M059J (cell line): Measurements from ENCODE around the gene RASL11B. TPM values are rescaled to one million over a fixed set of nuclear protein-coding genes. Genes with fewer than 3 reads are reported as not detected.
A peak's percentile ranks its signal among the peaks of the same experiment; 100 is the strongest.

Experiments
- DNase-seq: peaks from one replicate; pipeline ENCODE4 v3.0.0-alpha.2; 2012; ENCODE audit warnings: low read depth
- total RNA-seq: library from RNA; depleted of rRNA; stranded (reverse); fragments of >200 nt; shearing (Covaris generic); gene quantifications from 2 replicates; pipeline ENCODE4 v1.2.3, GENCODE V29; 2014

The RASL11B gene
- total RNA-seq, 1 experiment from 2014 or later: 0.17 TPM

DNA sequence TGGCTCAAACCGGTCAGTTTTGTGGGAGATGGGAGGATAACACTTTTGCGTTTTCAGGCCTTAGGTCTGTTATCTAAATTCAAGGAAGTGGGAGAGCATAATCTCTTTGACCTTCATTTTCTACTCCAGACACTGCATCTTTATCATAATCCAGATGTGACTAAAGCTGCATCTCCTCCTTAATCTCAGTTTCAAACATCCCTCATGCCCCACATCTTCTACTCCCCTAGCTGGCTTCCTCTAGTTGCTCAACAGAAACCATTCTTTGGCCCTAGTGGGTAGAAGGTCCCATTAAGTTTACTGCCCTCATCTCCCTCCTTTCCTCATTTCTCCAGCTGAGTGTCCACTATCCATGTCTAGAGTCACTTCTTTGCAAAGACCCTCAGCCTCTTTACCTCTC, 18.8 kb upstream of the RASL11B start:
- no peak for DNase-seq

DNA sequence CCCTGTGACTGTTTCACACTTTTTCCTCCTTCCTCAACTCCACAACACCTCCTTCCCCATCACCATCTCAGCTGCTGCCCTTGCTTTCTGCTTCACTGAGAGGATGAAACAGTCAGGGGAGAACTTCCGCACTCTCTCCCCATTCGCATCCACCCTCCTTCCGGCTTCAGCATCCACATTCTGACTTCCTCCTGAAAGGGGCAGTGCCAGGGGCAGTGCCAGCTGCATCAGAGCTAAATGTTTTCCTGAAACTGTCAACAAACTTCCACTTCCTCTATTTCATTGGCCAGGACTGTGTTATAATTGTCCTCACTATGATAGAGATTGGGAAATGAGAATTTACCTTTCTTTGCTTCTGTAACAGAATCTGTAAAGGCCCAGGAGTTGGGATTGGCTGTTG, 18.2 kb upstream of the RASL11B start:
- DNase-seq: no peak

DNA sequence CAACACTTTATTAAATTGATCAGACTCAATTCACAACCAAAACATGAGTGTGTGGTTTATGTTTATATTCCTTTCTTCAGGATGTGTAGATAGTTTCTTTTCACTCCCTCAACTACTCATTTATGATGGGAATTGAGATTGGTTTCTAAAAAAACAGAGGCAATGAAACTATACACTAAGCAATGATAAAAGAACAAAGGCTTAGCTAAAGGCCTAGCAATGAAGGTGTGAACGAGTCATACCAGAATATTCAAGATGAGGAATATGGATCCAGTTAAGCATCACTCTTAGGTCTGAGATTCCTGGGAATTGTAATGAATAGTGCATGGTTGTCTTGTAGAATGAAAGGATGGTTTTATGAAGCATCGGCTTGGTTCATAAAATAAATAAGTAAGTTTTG, 17.5 kb upstream of the RASL11B start:
- no peak for DNase-seq

DNA sequence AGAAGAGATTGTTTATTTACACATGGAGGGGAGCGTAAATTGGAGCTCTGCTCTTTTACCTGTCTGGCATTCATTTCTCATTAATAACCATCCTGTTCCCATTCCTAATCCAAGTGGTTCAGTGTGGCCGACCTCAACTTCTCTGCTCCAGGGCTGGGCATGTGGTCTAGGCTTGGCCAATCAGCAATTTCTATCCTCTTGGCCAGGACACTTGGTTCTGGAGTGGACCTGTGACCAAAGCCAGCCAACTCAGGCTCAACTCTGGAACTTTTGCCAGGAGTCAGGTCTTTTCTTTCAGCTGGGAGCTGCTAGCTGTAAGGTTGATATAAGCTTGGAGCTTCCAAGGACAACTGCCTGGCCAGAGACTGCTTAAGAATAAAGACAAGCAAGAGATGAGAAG, 15.6 kb upstream of the RASL11B start:
- DNase-seq: no peak

DNA sequence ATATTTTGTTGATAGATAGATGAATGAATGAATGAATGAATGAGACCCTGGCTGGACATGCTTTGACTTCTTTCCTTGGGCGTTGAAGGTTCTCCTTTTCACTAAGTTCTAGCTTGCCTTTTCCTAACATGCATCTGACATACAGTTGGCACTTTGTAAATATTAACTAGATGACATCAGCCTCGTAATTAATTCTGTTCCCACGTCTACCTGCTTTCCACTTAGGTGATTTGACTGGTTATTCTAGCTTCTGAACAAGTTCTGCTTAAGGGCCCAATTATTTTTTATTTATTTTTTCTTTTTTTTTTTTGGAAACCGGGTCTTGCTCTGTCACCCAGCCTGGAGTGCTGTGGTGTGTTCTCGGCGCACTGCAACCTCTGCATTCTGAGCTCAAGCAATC, 13.9 kb upstream of the RASL11B start:
- no peak for DNase-seq

DNA sequence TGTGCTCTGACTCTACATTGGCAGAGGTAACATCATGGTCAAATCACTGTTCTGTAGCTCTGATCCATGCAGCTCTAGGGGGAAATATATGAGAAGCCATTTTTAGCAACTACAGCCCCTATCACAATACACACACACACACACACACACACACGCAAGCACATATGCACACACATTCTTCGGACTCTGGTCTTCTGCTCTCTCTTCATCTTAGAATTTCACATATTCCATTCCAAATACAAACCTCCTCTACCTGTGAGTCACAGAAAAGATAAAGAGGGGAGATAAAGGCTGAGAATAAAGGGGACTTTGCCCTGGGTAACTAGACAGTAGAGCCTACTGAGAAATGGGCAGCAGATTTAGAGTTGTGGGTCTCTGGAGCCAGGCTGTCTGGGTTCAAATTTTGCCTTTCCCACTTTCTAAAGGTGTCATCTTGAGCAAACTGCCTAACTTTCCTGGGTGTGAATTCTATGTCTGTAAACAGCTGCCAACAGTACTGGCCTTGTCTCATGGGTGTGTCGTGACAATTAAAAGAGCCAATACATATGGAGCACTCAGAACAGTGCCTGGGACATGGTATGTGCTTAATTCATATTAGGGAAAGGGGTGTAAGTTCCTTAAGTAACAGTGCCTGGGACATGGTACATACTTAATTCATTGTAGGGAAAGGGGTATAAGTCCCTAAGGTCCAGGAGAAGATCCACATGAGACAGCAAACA, 11.6 kb upstream of the RASL11B start:
- no peak for DNase-seq

DNA sequence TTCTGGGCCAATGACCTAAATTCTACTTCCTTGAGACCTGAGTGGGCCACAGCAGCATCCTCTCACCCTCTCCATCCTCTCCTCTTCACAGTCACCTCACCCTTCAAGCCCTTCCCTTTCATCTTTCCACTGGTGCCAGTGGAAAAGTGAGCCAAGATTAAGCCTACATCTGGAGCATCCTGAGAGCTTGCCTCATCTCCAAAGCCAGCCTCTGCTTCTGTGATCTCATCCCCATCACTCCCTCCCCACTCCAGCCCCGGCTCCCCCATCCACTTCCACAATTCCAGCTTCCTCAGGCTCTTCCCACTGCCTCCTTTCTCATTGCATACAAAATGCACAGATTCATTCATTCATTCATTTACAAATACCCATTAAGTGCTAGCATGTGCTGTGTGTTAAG, 10.1 kb upstream of the RASL11B start:
- DNase-seq: no peak

DNA sequence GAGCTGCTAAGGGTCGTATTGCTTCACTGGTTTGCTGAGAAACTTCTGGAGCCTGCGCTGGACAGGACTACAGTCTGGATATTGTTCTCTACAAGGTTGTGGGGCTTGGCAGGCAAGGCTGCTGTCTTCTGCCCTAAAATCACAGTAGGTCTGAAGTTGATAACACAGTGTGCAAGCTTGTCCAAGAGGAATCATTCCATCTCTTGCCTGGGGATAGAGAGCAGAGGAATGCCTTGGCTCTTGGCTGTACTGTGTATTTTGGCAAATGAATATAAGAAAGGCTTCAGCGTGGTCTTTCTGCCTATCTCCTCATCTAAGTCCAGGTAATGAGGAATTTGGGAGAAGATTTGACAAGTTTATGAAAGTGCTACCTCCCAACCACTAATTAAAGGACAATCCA, 9.4 kb upstream of the RASL11B start:
- no peak for DNase-seq

DNA sequence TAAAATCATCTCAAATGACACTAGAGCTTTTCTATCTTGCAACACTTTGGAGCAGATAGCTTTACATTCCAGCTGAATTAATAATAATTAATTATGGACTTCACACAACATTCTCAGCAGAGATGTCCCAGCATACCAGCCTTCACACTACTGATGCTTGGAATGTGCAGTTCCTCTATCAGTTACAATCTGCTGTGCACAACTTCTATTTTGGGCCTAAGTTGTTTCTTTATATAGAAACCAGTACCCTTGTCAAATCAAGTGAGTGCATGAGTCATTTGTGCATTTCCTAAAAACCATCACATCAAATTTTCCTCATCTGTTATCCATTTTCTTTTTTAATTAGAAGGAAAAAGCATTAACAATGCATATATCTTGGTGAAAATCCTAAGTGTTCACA, 8.8 kb upstream of the RASL11B start:
- peak; percentile 44 for DNase-seq

DNA sequence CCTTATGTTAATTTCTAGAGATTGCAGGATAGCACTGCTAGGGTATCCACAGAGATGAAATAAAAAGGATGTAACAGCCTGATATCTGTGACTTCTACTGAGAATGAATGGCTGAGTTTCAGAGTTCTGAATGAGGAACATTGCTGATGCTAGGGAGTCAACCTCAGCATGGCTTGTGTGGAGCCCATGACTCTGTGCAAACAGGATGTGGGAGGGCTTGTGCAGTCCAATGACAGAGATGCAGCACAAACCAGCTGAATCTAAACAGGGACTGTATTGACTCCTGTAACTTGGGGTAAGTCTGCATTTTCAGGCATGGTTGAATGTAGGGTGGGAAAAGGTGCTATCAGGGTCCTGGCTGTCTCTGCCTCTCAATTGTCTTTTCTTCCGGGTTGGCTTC, 5.3 kb upstream of the RASL11B start:
- no peak for DNase-seq

DNA sequence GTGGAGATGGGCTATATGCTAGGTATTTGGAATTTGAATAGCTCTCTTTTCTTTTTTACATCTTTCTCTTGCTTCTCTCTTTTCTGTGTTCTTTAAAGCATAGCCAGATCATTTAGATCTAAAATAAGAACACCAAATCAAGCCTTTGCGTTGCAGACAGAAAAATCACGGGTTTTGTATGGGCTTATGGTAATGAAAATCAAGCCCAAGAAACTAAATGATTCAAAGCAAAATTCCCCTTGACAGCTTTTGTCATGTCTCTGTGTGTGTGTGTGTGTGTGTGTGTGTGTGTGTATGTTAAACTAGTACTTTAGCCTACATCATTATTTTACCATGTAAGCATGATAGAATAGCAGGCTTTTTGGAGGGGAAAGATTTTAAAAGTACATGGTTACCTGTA, 1.8 kb upstream of the RASL11B start:
- no peak for DNase-seq

DNA sequence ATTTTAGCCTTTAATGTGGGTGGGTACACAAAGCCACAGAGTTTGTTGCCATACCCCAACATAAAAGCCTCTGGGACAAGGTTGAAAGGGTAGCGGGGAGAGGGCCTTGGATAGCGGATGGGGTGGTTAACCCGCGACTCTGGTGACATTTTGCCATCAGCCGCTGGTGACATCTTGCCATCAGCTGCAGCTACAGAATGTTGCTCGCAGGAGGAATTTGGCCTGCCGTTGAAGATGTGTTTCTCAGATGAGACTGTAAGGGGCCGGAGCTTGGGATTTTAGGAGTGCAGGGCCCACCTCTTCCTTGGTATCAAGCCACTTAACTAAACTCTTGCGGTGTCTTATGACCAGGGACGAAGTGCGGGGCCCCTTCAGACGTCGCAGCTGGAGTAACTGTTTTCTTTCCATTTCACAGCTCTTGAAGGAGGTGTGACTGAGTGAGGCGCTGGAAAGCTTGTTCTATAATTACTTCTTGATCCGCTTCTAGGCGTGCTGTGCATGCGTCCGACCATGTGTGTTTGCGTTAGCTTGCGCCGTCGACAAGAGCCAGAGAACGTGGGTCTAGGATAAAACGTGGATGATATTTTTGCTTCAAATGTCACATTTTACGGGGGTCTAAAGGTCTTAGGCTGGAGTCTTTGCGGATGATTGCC, 820 bp upstream of the RASL11B start:
- DNase-seq: no peak

DNA sequence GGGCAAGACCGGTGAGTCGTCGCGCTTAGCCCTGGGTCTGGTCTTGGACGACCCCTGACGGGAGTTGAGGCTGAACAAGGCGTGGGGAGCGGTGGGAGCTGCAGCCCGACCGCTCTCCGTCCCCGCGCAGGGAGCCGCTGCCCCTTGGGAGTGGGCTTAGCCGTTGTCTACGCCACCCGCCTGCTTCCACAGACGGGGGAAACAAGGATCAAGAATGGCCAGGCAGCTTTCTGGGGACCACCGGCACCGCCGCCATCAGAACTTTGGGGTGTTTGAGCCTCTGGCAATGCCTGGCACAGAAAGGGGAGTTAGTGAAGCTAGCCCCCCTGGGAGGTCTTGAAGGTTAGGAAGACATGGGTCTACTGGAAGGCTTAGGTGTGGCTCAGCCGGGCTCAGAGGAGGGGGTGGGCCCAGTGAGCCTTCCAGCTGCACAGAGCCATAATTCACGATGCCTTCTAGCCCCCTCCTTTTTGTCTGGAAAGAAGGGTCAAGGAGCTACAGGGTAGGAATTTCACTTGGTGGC, 583 bp downstream of the RASL11B start:
- DNase-seq: no peak

DNA sequence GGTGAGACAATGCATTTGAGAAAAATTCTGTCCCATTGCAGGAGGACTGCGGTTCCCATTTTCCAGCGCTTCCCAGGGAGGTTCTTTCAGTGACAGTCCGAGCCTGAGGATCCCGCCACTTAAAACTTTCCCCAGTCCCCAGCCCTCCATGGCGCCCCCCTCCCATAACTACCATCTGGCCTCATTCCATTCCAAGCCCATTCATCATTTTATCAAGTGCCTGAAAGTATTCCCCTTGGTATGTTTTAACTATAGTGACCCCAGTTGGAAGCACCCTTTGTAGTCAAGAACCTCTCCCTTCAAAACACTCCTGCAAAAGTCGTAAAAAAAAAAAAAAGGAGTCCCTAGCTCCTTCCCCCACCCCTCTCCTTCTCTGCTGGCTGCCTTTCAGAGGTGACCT, 1.2 kb downstream of the RASL11B start:
- DNase-seq: no peak

DNA sequence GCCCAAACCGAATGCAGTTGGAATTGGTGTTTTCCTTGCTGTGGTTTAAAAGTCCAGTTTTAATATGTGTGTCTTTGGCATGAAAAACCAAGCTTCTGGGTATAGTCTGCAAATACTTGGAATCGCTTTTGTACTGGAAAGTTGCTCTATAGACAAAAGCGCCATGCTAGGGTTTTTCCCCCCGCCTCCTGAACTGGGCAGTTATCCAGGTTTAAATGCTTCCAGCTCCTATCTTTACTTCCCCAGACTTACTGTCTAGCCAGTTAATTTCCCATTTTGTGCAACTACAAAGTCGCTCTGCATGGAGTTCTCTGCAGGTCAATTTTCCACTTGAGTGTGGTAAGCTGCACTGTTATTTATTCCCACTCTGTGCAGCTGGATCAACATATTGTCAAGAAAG, 2.7 kb downstream of the RASL11B start:
- DNase-seq: no peak

DNA sequence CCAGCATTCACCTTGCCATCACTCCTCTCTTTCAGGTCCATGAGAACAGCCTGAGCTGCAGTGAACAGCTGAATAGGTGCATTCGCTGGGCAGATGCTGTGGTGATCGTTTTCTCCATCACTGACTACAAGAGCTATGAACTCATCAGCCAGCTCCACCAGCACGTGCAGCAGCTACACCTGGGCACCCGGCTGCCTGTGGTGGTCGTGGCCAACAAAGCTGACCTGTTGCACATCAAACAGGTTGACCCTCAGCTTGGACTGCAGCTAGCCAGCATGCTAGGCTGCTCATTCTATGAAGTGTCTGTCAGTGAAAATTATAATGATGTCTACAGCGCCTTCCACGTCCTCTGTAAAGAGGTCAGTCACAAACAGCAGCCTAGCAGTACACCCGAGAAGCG, 3.2 kb downstream of the RASL11B start:
- no peak for DNase-seq

DNA sequence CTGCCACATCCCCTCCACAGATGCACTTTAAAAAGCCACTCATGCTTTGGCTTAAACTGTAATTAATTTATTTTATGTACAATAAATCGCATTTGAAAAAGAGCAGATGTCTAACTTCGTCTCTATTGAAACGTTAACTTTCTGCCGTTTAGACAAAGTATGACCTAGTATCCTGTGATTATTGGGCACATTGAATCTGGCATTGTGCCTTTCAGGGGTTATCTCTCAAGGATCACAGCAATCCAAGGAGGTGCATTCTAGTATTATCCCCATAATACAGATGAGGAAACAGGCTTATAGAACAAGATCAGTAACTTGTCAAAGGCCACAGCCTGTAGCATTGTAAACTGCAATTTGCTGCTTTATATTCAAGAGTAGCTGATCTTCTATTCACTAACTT, 4.6 kb downstream of the RASL11B start:
- no peak for DNase-seq

DNA sequence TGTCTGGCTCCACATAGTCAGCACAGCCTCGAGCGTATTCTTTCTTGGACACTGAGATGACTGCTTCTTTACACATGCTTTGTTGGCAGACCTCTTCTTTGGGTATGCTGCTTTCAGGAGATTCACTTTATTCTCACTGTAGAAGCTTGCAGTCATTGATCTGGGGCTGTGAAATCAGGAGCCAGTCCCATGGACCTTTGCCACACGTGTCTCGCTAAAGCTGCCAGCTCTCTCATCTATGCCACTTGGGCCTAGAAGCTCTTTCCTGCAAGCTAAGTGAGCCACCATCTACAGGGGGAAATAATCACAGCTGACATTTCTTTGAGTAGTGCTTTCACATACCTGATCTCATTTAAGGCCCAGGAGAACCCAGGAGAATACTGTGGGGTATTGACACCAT, 5.0 kb downstream of the RASL11B start:
- no peak for DNase-seq

DNA sequence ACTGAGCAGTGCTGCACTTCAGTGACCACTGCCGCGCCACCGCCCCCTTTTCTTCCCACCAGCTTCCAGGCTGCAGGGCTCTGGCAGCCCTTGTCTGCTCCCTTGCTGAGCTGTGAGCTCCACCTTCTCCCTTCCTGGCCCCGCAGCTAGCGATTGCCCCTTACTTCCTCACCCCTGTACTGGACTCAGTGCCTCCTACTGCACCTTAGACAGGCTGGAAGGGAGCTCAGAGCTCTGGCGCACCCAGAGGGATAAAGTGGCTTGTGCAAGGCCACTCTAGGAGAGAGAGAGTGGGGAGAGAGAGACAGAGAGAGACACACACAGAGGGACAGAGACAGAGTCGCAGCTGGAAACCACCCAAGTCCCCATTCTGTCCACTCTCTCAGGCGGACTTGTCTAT, 6.0 kb downstream of the RASL11B start:
- DNase-seq: no peak

DNA sequence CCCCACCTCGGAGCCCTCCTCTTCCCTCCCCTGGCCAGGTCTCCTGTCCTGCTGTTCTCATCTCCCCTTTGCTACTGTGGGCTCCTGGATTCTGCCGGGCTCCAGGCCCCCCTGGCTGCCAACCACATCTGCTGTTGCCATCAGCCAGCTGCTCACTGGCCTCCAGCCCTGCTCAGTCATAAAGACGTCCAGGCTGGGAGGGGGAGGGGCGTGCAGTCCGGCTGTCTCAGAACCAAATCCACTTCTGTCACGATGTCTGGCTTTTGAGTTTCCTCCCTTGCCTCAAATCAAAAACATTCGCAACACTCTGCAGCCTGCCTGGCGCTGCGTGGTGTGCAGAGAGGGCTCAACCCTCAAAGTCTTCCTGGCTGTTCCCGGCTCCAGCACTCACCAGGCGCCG, 7.1 kb downstream of the RASL11B start:
- no peak for DNase-seq

DNA sequence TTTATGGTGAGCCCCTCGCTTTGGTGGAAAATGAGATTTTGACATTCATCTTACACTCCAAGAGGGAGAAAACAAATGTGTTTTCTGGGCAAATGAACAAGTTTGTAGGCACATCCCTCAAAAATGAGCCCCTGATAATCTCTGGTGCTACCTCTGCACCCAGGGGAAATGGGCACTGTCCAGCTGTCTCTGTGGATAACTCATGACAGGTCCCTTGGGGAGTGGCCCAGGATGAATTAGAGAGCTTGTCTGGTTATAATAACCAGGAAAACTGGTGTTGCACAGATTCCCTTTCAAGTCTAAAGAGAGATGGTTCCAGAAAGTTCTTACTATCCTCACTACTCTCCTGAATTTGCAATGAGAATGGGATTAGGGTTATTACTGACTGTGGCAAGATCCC, 7.5 kb downstream of the RASL11B start:
- no peak for DNase-seq

DNA sequence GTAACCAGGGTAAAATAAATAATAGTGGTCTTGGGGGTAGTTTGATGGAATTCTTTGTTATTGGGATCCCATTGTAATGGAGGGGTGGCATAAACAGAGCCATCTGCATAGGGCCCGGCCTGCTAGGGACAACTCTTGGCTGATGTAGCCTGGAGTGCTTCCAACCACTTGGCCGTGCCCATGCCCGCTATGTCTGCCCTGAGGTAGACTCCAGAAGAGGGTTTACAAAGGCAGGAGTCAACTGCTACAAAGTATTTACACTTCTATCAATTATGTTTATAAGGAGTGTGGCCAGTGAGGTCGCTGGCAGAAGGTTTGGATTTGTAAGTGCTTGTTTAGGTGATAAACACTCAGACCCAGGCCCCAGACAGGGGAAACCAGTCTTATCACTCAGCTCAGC, 8.1 kb downstream of the RASL11B start:
- DNase-seq: no peak

DNA sequence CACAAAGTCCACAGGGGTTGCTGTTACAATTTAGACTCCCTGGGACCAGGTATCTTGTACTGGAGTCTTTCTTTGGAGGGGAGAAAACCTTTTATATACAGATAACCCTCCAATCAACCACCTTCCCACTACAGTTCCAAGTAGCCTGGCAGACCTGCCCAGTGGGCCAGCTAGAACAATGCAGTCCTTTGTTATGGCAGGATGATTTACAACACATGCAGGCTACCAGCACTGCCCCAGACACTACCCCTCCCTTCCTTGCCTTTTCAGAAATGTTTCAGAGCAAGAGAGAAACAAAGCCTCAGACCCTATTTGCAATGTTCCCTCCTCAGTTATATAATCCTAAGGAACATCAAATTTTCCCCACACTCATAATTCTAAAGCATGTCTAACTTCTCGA, 11.1 kb downstream of the RASL11B start:
- DNase-seq: no peak

DNA sequence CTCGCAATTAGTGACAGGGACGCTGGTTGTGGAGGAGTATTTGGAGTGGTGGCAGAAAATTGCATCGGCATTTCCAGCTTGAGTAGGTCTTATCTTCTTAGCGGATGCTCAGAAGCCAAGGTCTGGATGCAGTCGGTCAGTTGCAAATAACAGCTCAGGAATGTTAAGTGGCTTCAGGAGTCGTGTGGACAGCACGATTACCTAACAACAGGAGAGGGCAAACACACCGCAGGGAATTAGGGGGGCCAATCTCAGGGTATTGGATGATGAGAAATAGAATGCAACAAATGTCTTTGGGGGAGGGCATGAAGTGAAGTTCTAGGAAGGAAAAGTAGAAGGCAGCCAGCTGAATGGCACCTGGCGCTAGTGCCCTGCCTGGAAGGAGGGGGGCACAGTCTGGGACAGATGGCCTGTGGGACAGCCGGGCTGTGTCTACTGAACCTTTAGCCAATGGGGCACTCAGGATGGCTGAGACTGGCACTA, 11.8 kb downstream of the RASL11B start:
- DNase-seq: no peak
